GM19324 (cell line): ENCODE measurements around the gene LILRA6.
A peak's percentile ranks its signal among the peaks of the same experiment; 100 is the strongest.

Source experiments
- ATAC-seq: cut with Tn5 transposase; IDR thresholded peaks from one replicate; pipeline ENCODE4 v1.9.1; 2021; ENCODE audit warnings: mild to moderate bottlenecking, moderate library complexity; ENCODE audit not compliant: unreplicated experiment, low FRiP score

Gene LILRA6

DNA sequence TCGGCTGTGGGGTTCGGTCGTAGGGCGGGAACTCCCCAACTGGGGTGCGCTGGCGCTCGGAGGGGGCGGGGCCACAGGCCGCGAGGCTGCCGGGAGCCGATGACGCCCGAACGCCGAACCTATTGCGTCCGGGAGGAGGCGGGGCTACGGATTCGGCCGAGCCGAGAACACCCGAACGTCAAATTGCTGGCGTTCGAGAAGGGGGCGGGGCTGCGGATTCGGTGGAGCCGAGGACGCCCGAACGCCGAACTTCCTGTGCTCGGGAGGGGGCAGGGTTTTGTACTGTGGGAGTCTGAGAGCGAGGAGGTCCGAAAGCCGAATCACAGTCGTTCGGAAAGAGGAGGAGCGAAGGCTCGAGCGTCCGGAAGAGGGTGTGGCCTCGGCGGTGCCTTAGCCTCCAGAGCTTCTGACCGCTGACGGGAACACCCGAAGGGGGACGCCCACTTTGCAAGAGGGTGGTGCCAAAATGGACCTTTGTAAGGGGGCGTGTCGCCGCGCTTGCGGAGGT, 52.0 kb downstream of the LILRA6 start:
- ATAC-seq, result peak; percentile 56

DNA sequence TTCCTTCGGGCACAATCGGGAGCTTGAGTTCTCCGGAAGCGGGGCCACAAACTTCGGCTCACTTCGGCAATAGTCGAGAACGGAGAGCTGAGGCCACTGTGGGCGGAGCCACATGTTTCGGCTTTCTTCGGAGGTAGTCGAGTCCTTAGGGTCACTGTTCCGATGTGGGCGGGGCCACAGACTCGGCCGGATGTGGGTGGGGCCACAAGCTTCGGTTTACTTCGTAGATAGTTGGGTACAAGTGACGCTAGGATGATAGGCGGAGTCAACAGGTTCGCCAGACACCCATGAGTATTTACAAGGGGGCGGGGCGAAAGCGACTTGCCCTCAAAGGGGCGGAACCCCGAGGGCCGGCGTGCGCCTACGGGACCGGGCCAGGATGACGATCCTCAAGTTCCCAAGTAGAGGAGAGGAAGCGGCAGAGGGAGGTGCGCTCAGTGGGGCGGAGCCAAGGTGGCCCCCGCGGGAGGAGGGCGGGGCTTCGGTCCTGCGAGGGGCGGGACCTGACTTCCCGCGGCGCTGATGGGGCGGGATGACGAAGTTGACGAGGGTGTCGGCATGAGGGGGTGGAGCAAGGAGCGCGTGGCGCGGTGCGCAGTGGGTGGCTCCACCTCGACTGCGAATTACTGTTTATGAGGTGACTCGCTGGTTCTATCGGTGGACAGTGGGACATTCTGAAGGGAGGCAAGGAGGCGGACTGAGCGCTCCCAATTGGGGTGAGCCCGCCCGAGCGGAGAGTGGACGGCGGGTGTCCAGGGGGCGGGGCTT, 52.7 kb downstream of the LILRA6 start:
- peak; percentile 52 for ATAC-seq

DNA sequence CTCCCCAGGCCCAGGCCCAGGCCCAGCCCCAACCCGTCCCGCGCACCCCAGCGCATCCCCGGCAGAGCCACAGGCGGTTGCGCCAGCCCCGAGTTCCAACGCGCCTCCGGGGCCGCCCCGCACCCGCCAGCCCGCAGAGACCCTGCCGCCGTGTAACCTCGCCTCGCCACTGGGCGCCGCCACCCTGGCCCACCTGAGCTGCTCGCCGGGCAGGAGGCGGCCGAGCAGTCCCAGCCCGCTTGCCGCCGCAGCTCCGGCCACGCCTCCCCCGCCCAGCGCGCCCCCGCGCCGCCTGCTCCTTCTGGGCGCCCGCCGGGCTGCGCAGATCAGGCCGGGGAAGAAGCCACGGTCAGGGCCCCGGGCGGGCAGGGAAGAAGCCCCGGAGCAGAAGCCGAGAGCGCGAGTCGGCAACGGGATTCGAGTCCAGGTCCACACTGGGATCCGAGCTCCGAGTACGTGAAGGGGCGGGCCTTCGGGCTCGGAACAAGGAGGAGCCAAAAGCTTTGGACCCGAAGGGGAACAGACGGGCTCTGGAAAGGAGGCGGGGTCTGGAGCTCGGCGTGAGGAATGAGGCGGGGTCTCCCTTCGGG, 53.4 kb downstream of the LILRA6 start, which contains the start of gene MBOAT7:
TSS of gene MBOAT7 (minus strand) at position 436 of the 590 bp plus-strand sequence. CDS start 1,072 bp downstream, outside the sequence.
- ATAC-seq, result peak; percentile 19

DNA sequence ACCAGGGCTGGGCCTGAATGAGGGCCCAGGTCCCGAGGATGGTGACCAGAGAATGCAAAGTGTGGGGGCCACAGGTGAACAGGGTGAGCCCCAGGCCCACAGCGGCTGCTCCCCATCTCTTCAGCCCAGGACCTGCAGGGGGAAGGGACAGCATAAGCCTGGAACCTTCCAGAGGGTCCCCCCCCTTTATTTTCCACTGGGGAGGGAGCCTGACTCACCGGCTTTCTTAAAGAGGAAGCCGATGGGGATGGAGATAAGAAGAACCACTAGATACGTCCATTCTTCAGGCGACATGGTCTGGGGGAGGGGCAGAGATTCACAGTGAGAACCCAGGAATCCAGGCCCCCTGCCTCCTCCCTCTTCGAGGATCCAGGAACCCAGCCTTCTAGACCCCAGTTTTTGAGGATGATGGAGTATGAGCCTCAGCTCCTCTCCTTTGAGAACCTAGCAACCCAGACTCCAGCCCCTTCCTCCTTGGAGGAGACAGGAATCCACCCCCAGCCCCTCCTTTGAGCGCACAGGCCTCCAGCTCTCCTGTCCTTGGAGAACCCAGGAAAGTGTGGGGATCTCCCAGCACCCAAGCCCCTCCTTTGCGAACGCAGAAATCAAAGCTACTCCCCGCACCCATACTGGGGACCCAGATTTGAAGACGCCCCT, 54.2 kb downstream of the LILRA6 start:
- ATAC-seq, result no peak

DNA sequence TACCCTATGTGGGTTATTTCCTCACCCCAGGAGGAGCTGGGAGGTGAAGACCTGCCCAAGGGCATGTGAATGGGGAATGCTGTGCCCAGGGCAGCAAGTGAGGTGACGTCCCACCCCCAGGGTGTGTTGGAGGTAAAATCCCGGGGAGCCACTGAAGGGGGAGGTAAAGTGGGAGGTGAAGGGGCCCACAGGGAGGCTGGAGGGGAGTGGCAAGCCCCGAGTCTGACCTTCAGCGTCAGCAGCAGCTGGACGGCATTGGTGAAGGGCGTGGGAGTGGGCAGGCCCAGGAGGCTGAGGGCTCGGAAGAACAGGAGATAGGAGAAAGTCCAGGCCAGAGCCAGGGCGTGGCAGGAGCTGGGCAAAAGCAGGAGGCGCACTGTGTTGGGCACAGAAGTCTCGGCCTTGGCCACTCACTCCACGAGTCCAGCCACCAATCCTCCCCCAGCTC, 55.6 kb downstream of the LILRA6 start:
- no peak for ATAC-seq
